Activated CD4-positive, alpha-beta T cell treated with anti-CD3 and anti-CD28 coated beads for 24 hours (primary cell): ENCODE results near the gene ABCA2.
"Not testable (repeated sequence)": the region's sequence is repeated elsewhere in the genome, so short reads cannot be mapped to it uniquely, and the experiment has no call there.

Experiments used
- DNase-seq, 2 donors: peaks; one replicate each; pipeline ENCODE4 v3.0.0-alpha.2; 2020; ENCODE audit warnings: low read depth in 2 of 2

The ABCA2 gene

GRCh38 chr9:137046088-137046787 lies 18.2 kb upstream of the ABCA2 start, which contains the start of gene NPDC1:
Gene NPDC1, minus strand, starts transcription at chr9:137046177. Its CDS starts 188 bp downstream, at chr9:137045989.
- DNase-seq, result peak; percentile 71 to 79

GRCh38 chr9:137045294-137046087 lies 17.5 kb upstream of the ABCA2 start:
- no peak for DNase-seq

GRCh38 chr9:137044502-137045177 lies 16.6 kb upstream of the ABCA2 start:
- DNase-seq, result no peak

GRCh38 chr9:137044037-137044436 lies 16.0 kb upstream of the ABCA2 start:
- no peak for DNase-seq

GRCh38 chr9:137042751-137043727 lies 15.0 kb upstream of the ABCA2 start:
- no peak for DNase-seq

GRCh38 chr9:137041124-137041523 lies 13.1 kb upstream of the ABCA2 start:
- no peak for DNase-seq

- no peak for DNase-seq
Observed at GRCh38 chr9:137040568-137040967, 12.5 kb upstream of the ABCA2 start.

- DNase-seq, result no peak
Observed at GRCh38 chr9:137039611-137040366, 11.8 kb upstream of the ABCA2 start.

GRCh38 chr9:137038916-137039315 lies 10.9 kb upstream of the ABCA2 start:
- DNase-seq, result no peak

GRCh38 chr9:137037483-137037882 lies 9.4 kb upstream of the ABCA2 start:
- DNase-seq, result no peak

GRCh38 chr9:137037035-137037434 lies 9.0 kb upstream of the ABCA2 start:
- no peak for DNase-seq

GRCh38 chr9:137035937-137036336 lies 7.9 kb upstream of the ABCA2 start:
- no peak for DNase-seq

- no peak for DNase-seq
Observed at GRCh38 chr9:137035507-137035834, 7.4 kb upstream of the ABCA2 start.

- DNase-seq, result peak; percentile 83 to 89
Observed at GRCh38 chr9:137034709-137035506, 6.9 kb upstream of the ABCA2 start.

- no peak for DNase-seq
Observed at GRCh38 chr9:137034039-137034708, 6.1 kb upstream of the ABCA2 start.

- DNase-seq, result not testable (repeated sequence)
Observed at GRCh38 chr9:137033481-137033880, 5.4 kb upstream of the ABCA2 start.

GRCh38 chr9:137032858-137033257 lies 4.8 kb upstream of the ABCA2 start:
- no peak for DNase-seq

- no peak for DNase-seq
Observed at GRCh38 chr9:137031904-137032640, 4.0 kb upstream of the ABCA2 start, which contains the start of gene FUT7. Gene FUT7, minus strand, starts transcription at chr9:137032088. Its CDS starts 97 bp downstream, at chr9:137031991.
